HL-60/S4 treated with retinoic acid at 250 ng/mL for 4 days and 3 days (cell line): ENCODE results near the gene CRMP1.

ENCODE experiments used
- in situ Hi-C: fragments of 300-500 bp; cut with MboI; formaldehyde crosslinking; loops from 2 replicates; pipeline ENCODE4 v1.7.0; 2022; ENCODE audit warnings: low sequenced_read_pairs

Gene CRMP1

GRCh38 chr4:5921101-5921980 lies 28.5 kb upstream of the CRMP1 start:
- in situ Hi-C loops: no loop called here

- in situ Hi-C loops: no loop called here
These were observed 26.7 kb upstream of the CRMP1 start for GRCh38 chr4:5919571-5919970.

- in situ Hi-C loops: no loop called here
These were observed 26.2 kb upstream of the CRMP1 start for GRCh38 chr4:5919044-5919443.

DNA sequence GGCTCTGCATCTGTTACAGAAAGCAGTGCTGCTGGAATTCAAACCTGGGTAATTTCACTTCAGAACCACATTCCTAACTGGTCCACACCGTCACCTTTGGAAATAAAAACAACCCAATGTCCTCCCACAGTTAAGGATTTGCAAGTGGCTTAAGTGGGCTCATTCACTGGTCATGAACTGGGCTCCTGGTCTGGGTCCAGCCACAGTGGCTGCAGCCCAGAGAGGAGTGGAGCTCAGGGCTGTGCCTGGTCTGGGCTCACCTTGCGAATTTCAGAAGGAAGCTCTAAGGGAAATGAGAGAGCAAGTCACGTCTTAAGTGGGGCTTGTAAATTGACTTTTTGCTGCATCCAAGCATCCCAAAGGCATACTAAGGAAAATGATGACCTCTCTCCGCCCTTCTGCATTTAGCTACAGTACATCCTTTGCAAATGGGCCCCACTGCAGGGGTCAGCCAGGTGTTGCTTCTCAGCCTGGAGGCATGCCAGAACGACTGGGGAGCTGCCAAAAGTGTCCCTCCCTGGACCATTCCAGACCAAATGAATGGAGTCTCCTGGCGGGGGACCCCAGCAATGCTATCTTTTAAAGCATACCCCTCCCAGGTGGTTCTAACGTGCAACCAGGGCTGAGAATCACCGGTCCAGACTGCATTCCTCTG lies 25.6 kb upstream of the CRMP1 start:
- in situ Hi-C loops: no loop called here

DNA sequence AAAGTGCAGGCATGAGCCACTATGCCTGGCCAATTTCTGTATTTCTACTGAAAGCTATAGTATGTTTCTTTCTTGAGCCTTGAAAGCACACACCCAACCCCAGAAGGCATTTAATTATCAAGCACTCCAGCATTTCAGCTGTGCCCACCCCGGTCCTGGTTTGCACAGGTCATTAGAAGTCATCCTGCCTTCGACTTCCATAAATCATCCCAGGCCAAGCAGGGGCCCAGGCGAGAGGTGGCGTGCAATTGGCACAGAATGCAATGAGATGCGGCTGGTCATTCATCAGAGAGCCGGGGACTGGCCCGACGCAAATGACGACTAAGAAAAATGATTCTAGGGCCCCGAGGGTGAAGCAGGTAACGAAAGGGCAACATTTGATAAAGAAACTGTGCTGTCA lies 24.8 kb upstream of the CRMP1 start:
- in situ Hi-C loops: no loop called here

GRCh38 chr4:5916229-5916628 lies 23.3 kb upstream of the CRMP1 start:
- in situ Hi-C loops: no loop called here

DNA sequence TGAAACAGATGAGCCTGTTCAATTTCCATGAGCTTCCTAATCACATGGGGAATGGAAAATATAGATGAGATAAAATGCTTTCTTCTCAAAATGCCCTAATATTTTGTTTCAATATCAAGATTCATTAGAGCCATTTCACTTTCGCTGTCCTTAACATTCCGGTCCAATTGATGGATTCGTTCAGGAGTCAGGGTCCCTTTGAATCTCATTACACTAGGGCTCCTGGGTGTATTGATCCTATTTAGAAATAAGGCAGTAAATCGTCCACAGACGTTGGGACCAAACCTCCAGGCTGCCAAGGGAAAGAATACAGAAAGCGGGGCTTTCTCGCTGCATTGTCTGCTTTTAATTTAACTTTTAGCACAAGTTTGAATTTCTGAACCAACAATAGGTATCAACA lies 20.6 kb upstream of the CRMP1 start:
- in situ Hi-C loops: no loop called here

DNA sequence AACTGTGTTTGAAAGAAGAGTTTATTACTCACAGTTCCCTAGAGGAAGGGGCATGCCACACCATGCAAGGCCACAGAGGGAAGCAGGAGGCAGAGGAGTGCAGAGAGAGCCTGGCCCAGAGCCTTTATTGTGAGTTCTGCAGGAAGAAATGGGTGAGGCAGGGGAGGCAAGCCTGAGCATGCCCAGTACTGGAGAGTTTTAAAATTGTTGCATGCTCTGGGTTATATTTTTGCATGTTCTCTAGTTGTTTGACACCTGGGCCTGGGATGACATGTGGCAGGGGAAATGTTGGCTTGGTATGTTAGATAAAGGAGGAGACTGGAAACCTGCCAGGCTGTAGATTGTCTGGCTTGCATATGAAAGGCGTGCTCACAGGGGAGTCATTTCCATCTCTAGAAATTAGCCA lies 19.7 kb upstream of the CRMP1 start:
- in situ Hi-C loops: no loop called here

- in situ Hi-C loops: no loop called here
These were observed 16.1 kb upstream of the CRMP1 start for GRCh38 chr4:5908876-5909427.

DNA sequence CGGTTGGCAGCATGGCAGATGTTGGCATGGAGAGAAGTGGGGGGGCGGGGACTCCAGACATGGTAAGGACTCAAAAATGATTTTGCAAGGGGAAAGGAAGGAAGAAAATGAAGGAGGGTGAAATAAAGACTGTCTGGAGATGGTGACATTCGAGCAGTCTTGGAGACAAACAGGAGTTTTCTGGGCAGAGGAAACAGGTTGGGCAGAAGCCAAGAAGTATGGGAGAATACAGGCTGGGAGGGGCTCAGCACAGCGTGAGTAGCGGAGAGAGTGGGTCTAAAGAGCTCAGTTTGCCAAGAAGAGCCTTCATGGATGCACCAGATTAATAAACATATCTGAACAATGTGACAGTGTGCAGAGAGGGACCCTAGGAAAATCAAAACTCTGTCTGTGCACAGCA lies 13.3 kb upstream of the CRMP1 start:
- in situ Hi-C loops: no loop called here

- in situ Hi-C loops: no loop called here
These were observed 12.8 kb upstream of the CRMP1 start for GRCh38 chr4:5905714-5906113.

DNA sequence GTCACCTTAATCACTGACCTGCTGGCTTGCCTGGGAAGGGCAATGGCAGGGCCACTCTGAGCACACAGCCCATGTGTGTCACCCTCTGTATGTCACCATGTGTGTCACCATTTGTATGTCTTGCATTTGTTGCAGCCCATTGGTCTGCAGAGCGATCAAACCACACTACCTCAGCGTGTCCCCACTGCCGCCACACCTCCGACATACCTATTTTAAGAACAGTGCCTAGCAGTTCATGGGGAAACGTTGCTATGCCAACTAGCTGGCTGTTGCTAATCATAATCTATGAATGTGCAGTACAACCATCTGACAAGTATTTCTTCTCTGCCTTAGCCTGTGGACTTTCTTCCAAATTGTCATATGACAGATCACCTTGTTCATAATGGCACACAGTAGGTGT lies 8.0 kb upstream of the CRMP1 start:
- in situ Hi-C loops: no loop called here

GRCh38 chr4:5899881-5900280 lies 7.0 kb upstream of the CRMP1 start:
- in situ Hi-C loops: no loop called here

DNA sequence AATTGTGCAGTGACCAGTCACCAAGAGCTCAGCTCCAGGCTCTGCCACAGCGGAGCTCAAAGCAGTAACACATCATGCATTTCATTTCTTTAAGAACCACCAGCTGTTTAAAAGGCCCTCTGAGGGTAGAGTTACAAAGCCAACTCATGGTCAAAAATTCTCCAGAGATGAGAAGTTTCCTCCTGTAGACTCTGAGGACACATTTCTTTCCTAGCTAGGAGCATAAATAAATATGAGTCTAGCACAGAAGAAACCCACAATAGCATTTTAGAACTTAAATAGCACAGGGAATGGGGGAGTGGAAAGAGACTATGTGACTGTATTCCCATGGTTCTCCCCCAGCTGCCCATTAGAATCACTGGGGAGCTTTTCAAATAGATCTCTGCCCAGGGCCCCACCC lies 6.5 kb upstream of the CRMP1 start:
- in situ Hi-C loops: no loop called here

- in situ Hi-C loops: no loop called here
These were observed 4.8 kb upstream of the CRMP1 start for GRCh38 chr4:5897674-5898073.

DNA sequence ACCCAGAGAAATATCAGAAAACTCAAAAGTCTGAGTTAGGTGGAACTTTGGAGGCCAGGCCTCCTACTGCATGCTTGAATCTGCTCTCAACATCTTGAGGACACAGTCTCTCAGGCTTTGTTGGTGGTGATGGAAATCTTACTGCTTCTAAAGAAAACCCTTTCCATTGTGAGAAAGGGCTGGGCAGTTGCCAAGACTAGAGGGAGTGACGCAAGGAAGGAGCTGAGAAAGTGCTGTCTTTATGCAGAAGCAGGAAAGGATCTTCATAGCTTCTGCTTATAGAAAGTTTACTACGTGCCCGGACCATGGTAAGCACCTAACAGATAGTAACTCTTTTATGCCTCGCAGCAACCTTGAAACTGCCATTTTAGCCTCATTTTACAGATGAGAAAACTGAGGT lies 2.4 kb upstream of the CRMP1 start:
- in situ Hi-C loops: no loop called here

- in situ Hi-C loops: no loop called here
These were observed 1.4 kb upstream of the CRMP1 start for GRCh38 chr4:5894266-5894665.

- in situ Hi-C loops: no loop called here
These were observed 705 bp upstream of the CRMP1 start for GRCh38 chr4:5893591-5893990.

DNA sequence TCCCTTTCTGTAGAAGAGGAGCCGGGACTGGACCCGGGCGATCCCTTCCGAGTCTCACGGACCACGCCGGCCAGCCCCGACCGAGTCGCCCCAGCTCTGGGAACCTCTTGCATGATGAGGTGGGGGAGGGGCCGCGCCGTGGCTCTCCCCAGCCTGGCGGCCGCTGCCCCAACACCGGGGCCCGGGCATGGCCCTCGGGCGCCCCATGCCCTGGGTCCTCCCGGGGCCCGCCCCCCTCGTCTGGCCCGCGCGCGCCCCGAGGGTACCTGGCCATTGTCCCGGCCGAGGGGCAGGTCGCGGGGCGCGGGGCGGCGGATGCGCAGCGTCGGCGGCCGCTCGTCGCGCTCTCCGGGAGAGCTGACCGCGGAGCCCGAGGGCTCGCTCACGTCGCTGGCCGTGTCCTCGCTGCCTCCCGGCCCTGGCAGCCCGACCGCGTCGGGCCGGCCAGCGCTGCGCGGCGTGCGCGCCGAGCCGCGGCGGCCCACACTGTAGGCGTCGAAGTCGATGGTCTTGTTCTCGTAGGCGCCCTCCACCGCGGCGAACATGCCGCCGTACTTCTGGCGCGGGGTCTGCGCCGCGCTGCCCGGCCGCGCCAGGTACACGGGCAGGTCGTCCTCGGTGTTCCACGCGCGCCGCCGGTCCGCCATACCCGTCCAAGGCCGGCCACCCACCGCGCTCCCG lies 423 bp downstream of the CRMP1 start:
- in situ Hi-C loops: no loop called here

DNA sequence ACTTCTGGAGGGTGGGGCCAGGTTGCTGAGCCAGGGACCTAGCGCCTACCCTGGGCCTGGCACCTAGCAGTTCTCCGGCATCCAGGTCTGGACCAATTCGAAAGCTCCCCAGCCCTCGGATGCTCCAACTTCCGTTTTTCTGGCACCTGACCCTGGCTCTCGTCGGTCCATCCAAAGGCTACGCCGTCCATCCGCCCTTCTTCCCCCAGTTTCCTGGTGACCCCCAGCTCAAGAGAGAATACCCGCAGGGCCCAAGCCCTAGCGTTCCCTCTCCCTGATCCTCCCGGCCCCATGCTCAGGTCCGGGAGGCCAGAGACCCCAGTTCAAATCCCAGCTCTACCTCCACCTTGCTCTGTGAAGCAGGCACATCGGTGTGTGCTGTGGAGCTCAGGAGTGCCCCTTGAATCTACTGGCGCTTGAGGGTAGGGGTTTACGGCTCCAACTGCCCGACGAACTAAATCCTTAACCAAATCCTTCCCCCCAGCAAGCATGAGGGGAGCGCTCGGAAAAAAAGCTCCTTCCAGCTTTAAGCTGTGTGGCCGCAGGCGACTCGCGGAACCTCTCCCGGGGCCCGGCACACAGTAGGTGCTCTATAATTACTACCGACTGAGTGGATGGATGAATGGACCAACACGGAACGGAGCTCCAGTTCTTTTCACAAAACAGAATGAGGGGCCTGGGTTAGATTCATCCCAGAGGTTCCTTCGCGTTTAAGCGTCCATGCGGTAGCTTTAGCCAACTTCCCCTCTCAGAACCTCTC lies 1.1 kb downstream of the CRMP1 start:
- in situ Hi-C loops: no loop called here
